Ureter (tissue), 1 donor: Measurements from ENCODE around the gene HACD3. TPM values are rescaled to one million over a fixed set of nuclear protein-coding genes. Genes with fewer than 3 reads are reported as not detected.
A peak's percentile ranks its signal among the peaks of the same experiment; 100 is the strongest.
"Not testable (repeated sequence)": the region's sequence is repeated elsewhere in the genome, so short reads cannot be mapped to it uniquely, and the experiment has no call there.

Experiments
- DNase-seq: peaks from one replicate; pipeline ENCODE4 v3.0.0-alpha.2; 2020; ENCODE audit warnings: low spot score
- total RNA-seq: library from RNA; stranded (reverse); gene quantifications from one replicate; pipeline ENCODE4 v1.2.4, GENCODE V29; 2023
- donor health status: DM: yes; HTN: yes; CAD: no.

Gene HACD3
- total RNA-seq, 1 donor from 2014 or later, result 107 TPM

GRCh38 chr15:65549288-65549687 lies 19.0 kb downstream of the HACD3 start:
- DNase-seq, result not testable (repeated sequence)

GRCh38 chr15:65550681-65551098 lies 20.4 kb downstream of the HACD3 start:
- DNase-seq, result no peak

DNA sequence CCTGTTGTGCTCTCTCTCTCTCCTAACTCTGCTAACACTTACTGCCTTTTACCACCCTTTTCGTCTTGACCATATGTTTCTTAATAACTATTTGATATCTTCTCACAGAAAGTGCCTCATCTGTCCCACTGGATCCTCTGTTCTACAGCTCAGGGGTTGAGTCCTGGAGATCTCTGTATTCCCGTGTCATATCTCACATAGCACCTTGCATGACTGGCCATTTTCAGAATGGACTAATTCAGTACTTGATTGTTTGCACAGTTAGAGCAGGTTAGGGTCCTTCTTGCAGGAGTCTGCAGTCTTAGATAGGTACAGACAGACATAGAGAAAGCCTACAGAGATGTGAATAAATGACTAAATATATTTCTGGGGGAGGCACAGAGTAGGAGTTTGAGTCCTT lies 20.9 kb downstream of the HACD3 start:
- no peak for DNase-seq

GRCh38 chr15:65552851-65553250 lies 22.6 kb downstream of the HACD3 start:
- DNase-seq, result not testable (repeated sequence)

DNA sequence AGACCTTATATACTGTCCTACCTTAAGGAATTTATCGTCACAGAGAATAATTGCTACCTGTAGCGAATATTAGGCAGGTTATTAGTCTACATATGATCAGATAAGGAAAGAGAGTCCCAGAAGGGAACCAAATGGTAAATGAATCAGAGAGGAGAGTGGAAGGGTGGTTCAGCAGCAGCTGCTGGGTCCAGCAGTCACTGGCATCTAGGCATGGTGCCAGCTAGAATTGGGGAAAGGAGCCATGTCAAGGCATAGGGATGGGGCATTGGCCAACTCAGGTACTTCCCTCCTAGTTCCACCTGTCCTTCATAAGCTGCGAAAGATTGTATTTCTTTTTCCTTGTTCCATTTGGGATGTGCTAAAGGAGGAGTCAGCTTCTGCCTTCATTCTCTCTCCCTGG lies 23.4 kb downstream of the HACD3 start:
- no peak for DNase-seq

GRCh38 chr15:65556622-65557021 lies 26.4 kb downstream of the HACD3 start:
- peak; percentile 56 for DNase-seq

DNA sequence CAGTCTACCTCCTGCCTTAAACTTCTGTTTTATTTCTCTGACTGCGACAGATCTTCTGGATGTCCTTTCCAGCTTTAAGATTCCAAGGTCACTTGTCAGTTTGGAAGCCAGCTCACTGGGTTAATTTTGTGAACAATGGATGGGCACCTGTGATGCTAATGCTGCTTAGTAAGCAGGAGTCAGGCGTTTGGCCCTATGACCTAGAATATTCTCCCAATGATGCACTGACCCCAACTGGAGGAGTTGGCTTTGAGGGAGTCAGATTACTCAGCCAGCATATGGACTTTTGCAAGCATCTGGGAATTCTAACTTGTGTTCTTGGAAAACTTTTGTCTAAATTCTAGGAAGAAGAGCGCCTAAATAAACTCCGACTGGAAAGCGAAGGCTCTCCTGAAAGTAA lies 28.1 kb downstream of the HACD3 start:
- no peak for DNase-seq

- DNase-seq, result no peak
Measured at GRCh38 chr15:65558997-65559760, 28.9 kb downstream of the HACD3 start.

DNA sequence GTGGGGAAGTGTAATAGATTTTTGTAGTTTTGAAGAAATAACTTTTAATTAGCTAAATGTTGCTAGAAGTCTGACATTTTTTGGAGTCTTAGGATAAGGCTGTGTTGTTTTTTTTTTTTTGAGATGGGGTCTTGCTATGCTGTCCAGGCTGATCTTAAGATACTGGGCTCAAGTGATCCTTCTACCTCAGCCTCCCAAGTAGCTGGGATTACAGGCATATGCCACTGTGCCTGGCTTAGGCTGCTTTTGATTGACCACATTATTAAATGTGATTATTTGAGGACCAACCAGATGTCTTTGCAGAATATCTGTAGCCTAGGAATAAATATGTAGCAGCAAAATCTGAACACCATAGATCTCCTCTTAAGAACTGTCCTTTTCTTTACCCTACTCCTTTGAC lies 29.7 kb downstream of the HACD3 start:
- no peak for DNase-seq

- DNase-seq, result peak; percentile 66
Measured at GRCh38 chr15:65561934-65562333, 31.7 kb downstream of the HACD3 start.

DNA sequence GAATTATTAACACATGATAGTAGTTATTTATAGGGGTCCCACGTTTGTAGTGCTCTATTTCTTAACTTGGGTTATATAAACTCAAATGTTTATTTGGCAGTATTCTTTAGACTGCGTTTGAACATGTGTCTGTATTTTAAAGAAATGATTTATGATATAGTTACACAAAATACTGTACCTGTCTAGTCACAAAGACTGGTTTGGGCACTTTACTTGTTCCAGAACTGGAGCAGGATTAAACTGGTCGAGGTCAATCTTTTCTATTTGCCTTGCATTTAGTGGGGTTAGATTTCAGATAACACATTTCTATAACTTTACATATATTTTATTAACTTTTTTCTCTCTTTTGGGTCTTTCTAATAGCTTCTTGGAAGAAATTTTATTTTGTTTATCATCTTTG lies 39.5 kb downstream of the HACD3 start:
- DNase-seq, result no peak

DNA sequence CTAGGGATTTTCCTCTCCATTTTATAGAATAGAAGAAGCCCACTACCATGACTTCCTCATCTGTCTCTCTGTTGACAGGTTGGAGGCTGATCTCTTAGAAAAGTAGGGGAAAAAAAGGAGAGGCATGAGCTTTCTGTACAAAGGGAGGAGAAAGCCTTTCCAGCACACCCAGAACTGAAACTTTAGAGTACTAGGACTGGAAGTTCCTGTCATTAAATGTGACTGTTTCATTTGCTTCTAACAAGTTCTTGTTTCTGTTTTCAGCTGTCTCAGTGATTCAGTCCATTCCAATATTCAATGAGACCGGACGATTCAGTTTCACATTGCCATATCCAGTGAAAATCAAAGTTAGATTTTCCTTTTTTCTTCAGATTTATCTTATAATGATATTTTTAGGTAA lies 41.7 kb downstream of the HACD3 start:
- DNase-seq, result no peak

DNA sequence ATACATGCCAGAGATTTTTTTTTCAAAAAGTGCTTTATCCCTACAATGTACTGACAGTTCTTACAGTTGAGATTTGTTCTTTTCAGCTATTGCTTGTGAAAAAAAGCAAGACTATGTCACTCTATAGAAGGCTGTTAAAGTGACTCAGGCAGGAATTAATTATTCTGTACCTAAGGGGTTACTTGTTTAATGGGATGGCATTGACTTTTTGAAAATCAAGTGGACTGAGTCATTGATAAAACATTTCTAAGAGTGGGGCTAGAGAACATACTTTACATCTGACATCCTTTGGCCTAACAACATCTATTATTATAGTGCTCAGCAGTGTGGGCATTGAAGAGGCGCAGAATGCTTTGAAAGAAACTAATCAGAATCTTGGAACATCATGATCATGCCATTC lies 46.4 kb downstream of the HACD3 start:
- DNase-seq, result no peak

GRCh38 chr15:65577129-65577996 lies 47.1 kb downstream of the HACD3 start:
- DNase-seq, result no peak

GRCh38 chr15:65578904-65579728 lies 48.9 kb downstream of the HACD3 start:
- DNase-seq, result no peak

DNA sequence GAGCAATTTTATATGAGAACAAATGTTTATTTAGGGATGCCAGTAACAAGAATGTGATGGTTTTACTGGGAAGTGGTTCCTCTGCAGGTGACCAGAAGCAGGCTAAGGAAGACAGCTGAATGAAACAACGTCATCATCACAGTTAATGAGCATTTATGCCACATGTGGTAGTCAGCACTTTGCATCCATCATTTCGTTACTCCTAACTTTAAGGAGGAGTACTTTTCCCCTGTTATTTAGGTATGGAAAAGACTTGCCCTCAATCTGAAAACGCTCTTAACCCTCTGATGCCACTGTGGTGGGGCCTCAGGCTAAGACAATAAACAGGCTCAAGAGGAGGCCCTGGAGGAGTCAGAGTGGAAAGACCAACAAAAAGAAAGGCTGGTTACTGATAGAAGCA lies 49.5 kb downstream of the HACD3 start:
- no peak for DNase-seq

DNA sequence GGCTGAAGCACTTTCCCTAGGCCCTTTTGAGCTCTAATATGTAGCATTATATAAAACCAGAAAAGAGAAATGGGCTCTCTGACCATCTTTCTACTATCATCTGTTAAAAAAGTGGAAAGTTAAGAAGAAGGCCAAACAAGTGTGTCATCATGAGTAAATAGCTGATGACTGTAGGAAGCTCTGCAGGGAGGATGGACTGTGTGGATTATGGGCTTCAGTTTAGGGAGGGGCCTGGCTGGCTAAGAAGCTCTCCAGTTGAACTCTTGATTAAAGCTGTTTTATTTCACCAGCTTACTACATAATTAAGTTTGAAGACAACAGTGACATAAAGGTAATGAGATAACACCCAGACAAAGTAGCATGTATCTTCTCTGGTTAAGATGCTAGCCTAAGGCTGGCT lies 50.0 kb downstream of the HACD3 start:
- DNase-seq, result no peak

- no peak for DNase-seq
Measured at GRCh38 chr15:65583701-65584100, 53.4 kb downstream of the HACD3 start.

DNA sequence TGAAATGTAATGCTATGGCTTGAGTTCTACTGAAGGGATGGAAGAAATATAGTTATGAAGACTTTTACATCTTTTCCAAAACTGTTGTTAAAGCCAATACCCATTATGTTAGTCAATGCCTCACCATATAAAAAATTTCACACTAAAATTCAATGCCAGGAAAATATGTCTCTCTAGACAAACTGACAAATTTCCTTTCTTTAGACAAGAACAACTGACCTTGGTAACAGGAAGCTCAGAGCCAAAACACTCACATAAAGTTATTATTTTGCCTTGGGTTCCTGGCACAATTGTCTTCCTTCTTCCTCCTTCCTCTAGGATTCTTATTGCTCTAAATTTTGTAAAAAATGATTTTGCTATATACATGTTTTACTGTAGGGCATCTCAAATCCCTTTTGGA lies 54.0 kb downstream of the HACD3 start:
- no peak for DNase-seq

GRCh38 chr15:65587094-65587493 lies 56.8 kb downstream of the HACD3 start:
- no peak for DNase-seq

- no peak for DNase-seq
Measured at GRCh38 chr15:65595960-65596359, 65.7 kb downstream of the HACD3 start.

DNA sequence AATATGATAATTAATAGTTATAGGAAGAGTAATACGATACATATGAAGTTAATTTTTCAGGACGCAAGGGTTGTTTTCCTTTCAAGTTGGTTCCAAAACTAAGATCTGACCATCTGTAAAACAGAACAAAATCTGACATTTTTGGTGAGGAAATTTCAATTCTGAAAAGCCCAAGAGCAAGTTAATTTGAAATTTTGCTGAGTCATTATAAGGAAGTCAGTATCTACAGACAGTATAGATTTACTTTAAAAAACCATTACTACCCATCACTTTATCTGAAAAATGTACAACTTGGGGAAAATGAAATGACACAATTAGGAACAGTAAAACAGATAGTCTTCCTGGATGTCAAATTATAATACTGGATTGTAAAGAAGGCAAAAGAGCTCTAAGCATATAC lies 68.2 kb downstream of the HACD3 start:
- DNase-seq, result no peak
